GM23338 (cell line): ENCODE data around the gene KCNAB1.

ENCODE experiments used
- CREB1 ChIP-seq: fragments of 250-450 bp; sonication (Bioruptor Pico); IDR thresholded peaks from 2 replicates; pipeline ENCODE4 v1.5.0; 2020; ENCODE audit warnings: low read depth, mild to moderate bottlenecking, moderate library complexity
- EZH2 ChIP-seq: fragments of 200-600 bp; sonication (generic); IDR thresholded peaks from one replicate; pipeline ENCODE4 v1.8.0; 2017; ENCODE audit warnings: antibody characterized with exemption, mild to moderate bottlenecking, low read depth; ENCODE audit not compliant: unreplicated experiment
- JUNB ChIP-seq: IDR thresholded peaks from one replicate; pipeline ENCODE4 v1.6.1; 2016; ENCODE audit warnings: antibody characterized with exemption; ENCODE audit not compliant: unreplicated experiment
- POLR2AphosphoS5 ChIP-seq: IDR thresholded peaks from 2 replicates; pipeline ENCODE4 v1.6.1; 2016; ENCODE audit warnings: antibody characterized with exemption, low read depth
- STAT1 ChIP-seq: IDR thresholded peaks from one replicate; pipeline ENCODE4 v1.6.1; 2016; ENCODE audit warnings: antibody characterized with exemption; ENCODE audit not compliant: unreplicated experiment
- TF ChIP-seq, protein P1 (sequence below), 2 experiments: fragments of 200-600 bp in 1 of 2; sonication (generic) in 1 of 2; conservative IDR thresholded peaks; 2 replicates each; pipeline versions ENCODE4 v1.5.1 to v1.6.1; 2016 to 2017; ENCODE audit warnings: antibody characterized with exemption in 2 of 2, low read depth in 2 of 2, mild to moderate bottlenecking in 2 of 2, moderate library complexity in 1 of 2
- TF ChIP-seq, protein P2 (sequence below): IDR thresholded peaks from one replicate; pipeline ENCODE4 v1.6.1; 2018; ENCODE audit warnings: antibody characterized with exemption; ENCODE audit not compliant: unreplicated experiment
- TF ChIP-seq, protein P3 (sequence below): IDR thresholded peaks from 2 replicates; pipeline ENCODE4 v1.6.1; 2016; ENCODE audit warnings: antibody characterized with exemption

DNA sequence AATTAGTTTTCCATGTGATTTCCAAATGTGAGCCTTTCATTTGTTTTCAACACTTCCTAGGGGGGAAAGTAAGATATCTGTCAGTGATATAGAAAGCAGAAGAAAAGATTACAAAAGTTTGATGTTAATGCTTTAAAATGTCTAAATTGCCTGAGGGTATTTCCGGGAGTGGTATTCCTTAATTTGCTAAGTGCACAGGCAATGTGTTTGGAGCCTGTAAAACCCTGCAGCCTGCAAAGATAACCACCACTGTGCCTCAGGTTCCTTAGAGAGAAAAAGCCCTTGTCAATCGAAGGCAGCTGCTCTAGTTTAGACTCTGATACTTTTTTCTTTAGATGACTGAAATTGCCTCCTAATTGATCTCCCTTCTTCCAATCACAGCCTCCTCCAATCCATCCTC, 279.7 kb downstream of the KCNAB1 start:
- TF ChIP-seq, protein P1, sequence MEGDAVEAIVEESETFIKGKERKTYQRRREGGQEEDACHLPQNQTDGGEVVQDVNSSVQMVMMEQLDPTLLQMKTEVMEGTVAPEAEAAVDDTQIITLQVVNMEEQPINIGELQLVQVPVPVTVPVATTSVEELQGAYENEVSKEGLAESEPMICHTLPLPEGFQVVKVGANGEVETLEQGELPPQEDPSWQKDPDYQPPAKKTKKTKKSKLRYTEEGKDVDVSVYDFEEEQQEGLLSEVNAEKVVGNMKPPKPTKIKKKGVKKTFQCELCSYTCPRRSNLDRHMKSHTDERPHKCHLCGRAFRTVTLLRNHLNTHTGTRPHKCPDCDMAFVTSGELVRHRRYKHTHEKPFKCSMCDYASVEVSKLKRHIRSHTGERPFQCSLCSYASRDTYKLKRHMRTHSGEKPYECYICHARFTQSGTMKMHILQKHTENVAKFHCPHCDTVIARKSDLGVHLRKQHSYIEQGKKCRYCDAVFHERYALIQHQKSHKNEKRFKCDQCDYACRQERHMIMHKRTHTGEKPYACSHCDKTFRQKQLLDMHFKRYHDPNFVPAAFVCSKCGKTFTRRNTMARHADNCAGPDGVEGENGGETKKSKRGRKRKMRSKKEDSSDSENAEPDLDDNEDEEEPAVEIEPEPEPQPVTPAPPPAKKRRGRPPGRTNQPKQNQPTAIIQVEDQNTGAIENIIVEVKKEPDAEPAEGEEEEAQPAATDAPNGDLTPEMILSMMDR (conservative IDR thresholded peaks at IDR 0.05; ENCODE audit: low read depth in 2 of 2), result no peak
- no peak for TF ChIP-seq CREB1 (CRISPR knock-in tag)
- TF ChIP-seq POLR2AphosphoS5, result no peak
- TF ChIP-seq EZH2, result no peak
- TF ChIP-seq, protein P2, sequence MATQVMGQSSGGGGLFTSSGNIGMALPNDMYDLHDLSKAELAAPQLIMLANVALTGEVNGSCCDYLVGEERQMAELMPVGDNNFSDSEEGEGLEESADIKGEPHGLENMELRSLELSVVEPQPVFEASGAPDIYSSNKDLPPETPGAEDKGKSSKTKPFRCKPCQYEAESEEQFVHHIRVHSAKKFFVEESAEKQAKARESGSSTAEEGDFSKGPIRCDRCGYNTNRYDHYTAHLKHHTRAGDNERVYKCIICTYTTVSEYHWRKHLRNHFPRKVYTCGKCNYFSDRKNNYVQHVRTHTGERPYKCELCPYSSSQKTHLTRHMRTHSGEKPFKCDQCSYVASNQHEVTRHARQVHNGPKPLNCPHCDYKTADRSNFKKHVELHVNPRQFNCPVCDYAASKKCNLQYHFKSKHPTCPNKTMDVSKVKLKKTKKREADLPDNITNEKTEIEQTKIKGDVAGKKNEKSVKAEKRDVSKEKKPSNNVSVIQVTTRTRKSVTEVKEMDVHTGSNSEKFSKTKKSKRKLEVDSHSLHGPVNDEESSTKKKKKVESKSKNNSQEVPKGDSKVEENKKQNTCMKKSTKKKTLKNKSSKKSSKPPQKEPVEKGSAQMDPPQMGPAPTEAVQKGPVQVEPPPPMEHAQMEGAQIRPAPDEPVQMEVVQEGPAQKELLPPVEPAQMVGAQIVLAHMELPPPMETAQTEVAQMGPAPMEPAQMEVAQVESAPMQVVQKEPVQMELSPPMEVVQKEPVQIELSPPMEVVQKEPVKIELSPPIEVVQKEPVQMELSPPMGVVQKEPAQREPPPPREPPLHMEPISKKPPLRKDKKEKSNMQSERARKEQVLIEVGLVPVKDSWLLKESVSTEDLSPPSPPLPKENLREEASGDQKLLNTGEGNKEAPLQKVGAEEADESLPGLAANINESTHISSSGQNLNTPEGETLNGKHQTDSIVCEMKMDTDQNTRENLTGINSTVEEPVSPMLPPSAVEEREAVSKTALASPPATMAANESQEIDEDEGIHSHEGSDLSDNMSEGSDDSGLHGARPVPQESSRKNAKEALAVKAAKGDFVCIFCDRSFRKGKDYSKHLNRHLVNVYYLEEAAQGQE, result no peak
- TF ChIP-seq JUNB, result no peak
- TF ChIP-seq STAT1, result no peak
- TF ChIP-seq, protein P3, sequence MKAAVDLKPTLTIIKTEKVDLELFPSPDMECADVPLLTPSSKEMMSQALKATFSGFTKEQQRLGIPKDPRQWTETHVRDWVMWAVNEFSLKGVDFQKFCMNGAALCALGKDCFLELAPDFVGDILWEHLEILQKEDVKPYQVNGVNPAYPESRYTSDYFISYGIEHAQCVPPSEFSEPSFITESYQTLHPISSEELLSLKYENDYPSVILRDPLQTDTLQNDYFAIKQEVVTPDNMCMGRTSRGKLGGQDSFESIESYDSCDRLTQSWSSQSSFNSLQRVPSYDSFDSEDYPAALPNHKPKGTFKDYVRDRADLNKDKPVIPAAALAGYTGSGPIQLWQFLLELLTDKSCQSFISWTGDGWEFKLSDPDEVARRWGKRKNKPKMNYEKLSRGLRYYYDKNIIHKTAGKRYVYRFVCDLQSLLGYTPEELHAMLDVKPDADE, result no peak
